CD4-positive, alpha-beta T cell treated with Interleukin-6 at 100 ng/mL for 8 hours (primary cell): ENCODE data around the gene EIF2AK2.
"Not testable (repeated sequence)": the region's sequence is repeated elsewhere in the genome, so short reads cannot be mapped to it uniquely, and the experiment has no call there.

Source experiments
- DNase-seq: peaks from one replicate; pipeline ENCODE4 v3.0.0-alpha.2; 2020; ENCODE audit warnings: mixed read lengths, low spot score

The EIF2AK2 gene

GRCh38 chr2:37156857-37157714 is at the start of gene EIF2AK2:
Gene EIF2AK2, minus strand, starts transcription at chr2:37156980. Its CDS starts 9,174 bp downstream, at chr2:37147806.
- DNase-seq = peak; percentile 78

GRCh38 chr2:37205689-37206341 is 49.0 kb upstream of the EIF2AK2 start:
- DNase-seq = no peak

GRCh38 chr2:37205071-37205661 is 48.4 kb upstream of the EIF2AK2 start:
- DNase-seq = not testable (repeated sequence)

GRCh38 chr2:37203708-37204107 is 46.9 kb upstream of the EIF2AK2 start:
- DNase-seq = no peak

- DNase-seq = no peak
Observed at GRCh38 chr2:37201766-37202165, 45.0 kb upstream of the EIF2AK2 start.

GRCh38 chr2:37201208-37201607 is 44.4 kb upstream of the EIF2AK2 start:
- DNase-seq = no peak

- DNase-seq = no peak
Observed at GRCh38 chr2:37198681-37199065, 41.9 kb upstream of the EIF2AK2 start.

GRCh38 chr2:37196320-37197195 is 39.8 kb upstream of the EIF2AK2 start, which contains the start of gene CEBPZOS:
Gene CEBPZOS, plus strand, starts transcription at chr2:37196496. Its CDS starts 3,209 bp downstream, at chr2:37199705.
- DNase-seq = peak; percentile 88

- DNase-seq = not testable (repeated sequence)
Observed at GRCh38 chr2:37195862-37196319, 39.1 kb upstream of the EIF2AK2 start.

- DNase-seq = no peak
Observed at GRCh38 chr2:37192551-37192950, 35.8 kb upstream of the EIF2AK2 start.

- DNase-seq = no peak
Observed at GRCh38 chr2:37191747-37192146, 35.0 kb upstream of the EIF2AK2 start.

- no peak for DNase-seq
Observed at GRCh38 chr2:37191253-37191652, 34.5 kb upstream of the EIF2AK2 start.

- DNase-seq = no peak
Observed at GRCh38 chr2:37190290-37190689, 33.5 kb upstream of the EIF2AK2 start.

- no peak for DNase-seq
Observed at GRCh38 chr2:37189452-37190153, 32.8 kb upstream of the EIF2AK2 start.

- DNase-seq = no peak
Observed at GRCh38 chr2:37188570-37188969, 31.8 kb upstream of the EIF2AK2 start, which contains the start of gene SULT6B1. Gene SULT6B1, minus strand, starts transcription at chr2:37188670. Its CDS starts 30 bp downstream, at chr2:37188640.

GRCh38 chr2:37181726-37182684 is 25.2 kb upstream of the EIF2AK2 start:
- no peak for DNase-seq

GRCh38 chr2:37180640-37181039 is 23.9 kb upstream of the EIF2AK2 start:
- DNase-seq = no peak

GRCh38 chr2:37180006-37180639 is 23.3 kb upstream of the EIF2AK2 start:
- no peak for DNase-seq

- no peak for DNase-seq
Observed at GRCh38 chr2:37173741-37174140, 17.0 kb upstream of the EIF2AK2 start.
